SK-N-MC (cell line): ENCODE results near the gene CCDC121.
"Not testable (repeated sequence)": the region's sequence is repeated elsewhere in the genome, so short reads cannot be mapped to it uniquely, and the experiment has no call there.

ENCODE experiments used
- EZH2 ChIP-seq: fragments of 200-600 bp; sonication (generic); IDR thresholded peaks from one replicate; pipeline ENCODE4 v1.6.1; 2017; ENCODE audit warnings: antibody characterized with exemption
- POLR2AphosphoS5 ChIP-seq: IDR thresholded peaks from 2 replicates; pipeline ENCODE4 v1.6.1; 2012; ENCODE audit warnings: mild to moderate bottlenecking, low read depth, low read length, borderline replicate concordance

GRCh38 chr2:27595412-27595811 is 33.4 kb downstream of the CCDC121 start:
- not testable (repeated sequence) for TF ChIP-seq POLR2AphosphoS5, EZH2
